ENCODE results near the gene LETM1. TPM values are rescaled to one million over a fixed set of nuclear protein-coding genes. Genes with fewer than 3 reads are reported as not detected.

LETM1 gene
- total and polyA plus RNA-seq, 2 of the 8 experiments (the other 6 are each of a cell fraction or from before 2014, with no cell fraction given) = 19.8 to 50.1 TPM

DNA sequence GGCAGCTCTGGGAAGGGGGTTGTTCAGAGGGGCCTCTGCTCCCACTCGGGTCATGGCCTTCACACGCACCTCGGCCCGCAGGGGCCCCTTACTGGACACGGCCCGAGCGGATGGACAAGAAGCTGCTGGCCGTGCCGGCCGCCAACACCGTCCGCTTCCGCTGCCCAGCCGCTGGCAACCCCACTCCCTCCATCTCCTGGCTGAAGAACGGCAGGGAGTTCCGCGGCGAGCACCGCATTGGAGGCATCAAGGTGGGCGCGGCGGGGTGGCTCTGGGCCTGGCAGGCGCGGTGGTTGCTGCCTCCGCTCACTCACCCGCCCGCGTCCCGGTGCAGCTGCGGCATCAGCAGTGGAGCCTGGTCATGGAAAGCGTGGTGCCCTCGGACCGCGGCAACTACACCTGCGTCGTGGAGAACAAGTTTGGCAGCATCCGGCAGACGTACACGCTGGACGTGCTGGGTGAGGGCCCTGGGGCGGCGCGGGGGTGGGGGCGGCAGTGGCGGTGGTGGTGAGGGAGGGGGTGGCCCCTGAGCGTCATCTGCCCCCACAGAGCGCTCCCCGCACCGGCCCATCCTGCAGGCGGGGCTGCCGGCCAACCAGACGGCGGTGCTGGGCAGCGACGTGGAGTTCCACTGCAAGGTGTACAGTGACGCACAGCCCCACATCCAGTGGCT lies 54.5 kb downstream of the LETM1 start:
- Histone ChIP-seq H2BK5ac (ENCODE audit: low read depth, low read length) (no peak overlapping the region), H3K4me3 (ENCODE audit: extremely low read depth in 1 of 4, insufficient read depth in 2 of 4, low read depth in 3 of 4, low read length in 4 of 4) (no peak overlapping the region), H3K79me1 (ENCODE audit: low read depth, low read length) (peaks cover 10% of the 10 kb centered on the region; the same call in 1 of the 2 replicates), H3K27ac (ENCODE audit: low read depth, low read length) (no peak overlapping the region), H3K4me1 (replicated peaks in 1 of 4; ENCODE audit: control insufficient read depth in 3 of 4, insufficient read depth in 4 of 4, low read length in 3 of 4) (no peaks in the 10 kb centered on the region; a peak in 1 of 7 replicates), H3K4ac (replicated peaks; ENCODE audit: insufficient read length, low read depth, low read length) (no peak overlapping the region), H2BK20ac (ENCODE audit: low read length) (no peak overlapping the region), H3K9me3 (ENCODE audit: insufficient read depth in 2 of 2, low read depth in 1 of 2, low read length in 1 of 2) (no peaks in the 10 kb centered on the region), H2BK12ac (ENCODE audit: low read depth, low read length) (no peak overlapping the region), H2BK120ac (replicated peaks; ENCODE audit: low read depth, low read length) (no peak overlapping the region), H3K14ac (ENCODE audit: insufficient read length) (no peak overlapping the region), H3K18ac (ENCODE audit: extremely low read depth, low read length) (no peak overlapping the region), H4K8ac (ENCODE audit: extremely low read depth, insufficient read depth, low read length) (no peak overlapping the region), H3K9ac (replicated peaks in 1 of 4; ENCODE audit: extremely low read depth in 1 of 4, low read depth in 3 of 4, low read length in 3 of 4) (no peak overlapping the region), H3K36me3 (ENCODE audit: control insufficient read depth in 2 of 4, insufficient read depth in 4 of 4, low read length in 3 of 4) (peaks cover 0 to 32% (median 12%) of the 10 kb centered on the region in 4 experiments; a peak in 4 of 8 replicates), H2AK5ac (ENCODE audit: low read depth, low read length) (no peak overlapping the region), H3K79me2 (ENCODE audit: control insufficient read depth in 1 of 2, insufficient read depth in 2 of 2, low read length in 2 of 2) (peaks cover 0 to 5% of the 10 kb centered on the region in 2 experiments; a peak in 1 of 4 replicates), H3K27me3 (replicated peaks in 1 of 4; ENCODE audit: control insufficient read depth in 3 of 4, extremely low read depth in 1 of 4, insufficient read depth in 3 of 4, low read length in 3 of 4) (no peaks in the 10 kb centered on the region), H4K91ac (replicated peaks; ENCODE audit: insufficient read length, low read length) (no peak overlapping the region), H3K23ac (ENCODE audit: insufficient read length) (no peak overlapping the region), H3K4me2 (ENCODE audit: insufficient read depth in 1 of 2, low read depth in 2 of 2, low read length in 2 of 2) (no peak overlapping the region), H4K20me1 (replicated peaks in 1 of 2; ENCODE audit: control insufficient read depth in 1 of 2, insufficient read depth in 2 of 2, low read length in 2 of 2) (peaks cover 6 to 14% of the 10 kb centered on the region in 2 experiments), H3K56ac (replicated peaks; ENCODE audit: insufficient read length, low read depth, low read length) (no peak overlapping the region), H2AFZ (ENCODE audit: low read length) (no peak overlapping the region), H2BK15ac (ENCODE audit: low read length) (no peak overlapping the region), H4K5ac (ENCODE audit: insufficient read length, low read depth, low read length) (no peak overlapping the region), H3K23me2 (ENCODE audit: low read depth, low read length) (no peaks in the 10 kb centered on the region)
- ChIA-PET CTCF (ENCODE audit: partially characterized antibody) (interaction anchor here (1.2 to 71.2 kb wide), 3 partner anchors 8 to 36 kb away, joined by 3 to 2507 read pairs (median 63); no protein-coding TSS in a partner anchor), POLR2A (ENCODE audit: partially characterized antibody) (interaction anchor here (0.7 to 2.5 kb wide), 5 partner anchors 26 to 84 kb away, joined by 3 to 9 read pairs (median 5); no protein-coding TSS in a partner anchor)
- TF ChIP-seq POU5F1 (IDR thresholded peaks at IDR 0.05; ENCODE audit: low read depth, low read length) (no peak), TCF12 (IDR thresholded peaks at IDR 0.05; ENCODE audit: low read depth, low read length) (no peak), BACH1 (IDR thresholded peaks at IDR 0.05; ENCODE audit: low read length) (no peak), RAD21 (IDR thresholded peaks at IDR 0.05 in 1 of 2, conservative IDR thresholded peaks at IDR 0.05 in 1 of 2; ENCODE audit: low read depth in 2 of 2, low read length in 2 of 2) (no peak), RNF2 (IDR thresholded peaks at IDR 0.05; ENCODE audit: borderline replicate concordance, low read depth, low read length, missing control alignments, poor library complexity, severe bottlenecking) (no peak), HDAC6 (IDR thresholded peaks at IDR 0.05; ENCODE audit: low read depth, low read length) (no peak), NANOG (IDR thresholded peaks at IDR 0.05; ENCODE audit: insufficient read depth, low read depth, low read length, poor library complexity, severe bottlenecking) (no peak)
- no peak for DNase-seq (ENCODE audit: low read depth in 1 of 2, low spot score in 2 of 2)
- no peak for FAIRE-seq
- 95% methylated on average over 43 of the region's 56 CpGs; no CpG with 5 or more reads in 1 of the 2 experiments for WGBS, 2 experiments (ENCODE audit: extremely low coverage in 1 of 2, insufficient coverage in 1 of 2, insufficient read length in 1 of 2, insufficient replicate concordance in 2 of 2, low coverage in 1 of 2, low lambda C conversion rate in 2 of 2, missing lambda C conversion rate in 1 of 2)
